Naive thymus-derived CD4-positive, alpha-beta T cell (primary cell): ENCODE data around the gene TMEM63C. TPM values are rescaled to one million over a fixed set of nuclear protein-coding genes. Genes with fewer than 3 reads are reported as not detected.

ENCODE experiments used
- ATAC-seq: fragments of 150-1000 bp; cut with Tn5 transposase; 2 replicates; pipeline ENCODE4 v1.10.0; 2021; ENCODE audit warnings: mild to moderate bottlenecking, moderate library complexity
- CTCF ChIA-PET: fragments of 350-600 bp; sonication (Branson Sonifier 250); formaldehyde crosslinking; loops from one replicate; lab custom pipeline; 2021; ENCODE audit warnings: antibody characterized with exemption; lab: Charles Lee
- POLR2A ChIA-PET: fragments of 350-600 bp; sonication (Branson Sonifier 250); formaldehyde crosslinking; loops from one replicate; lab custom pipeline; 2021; ENCODE audit warnings: antibody characterized with exemption, inconsistent platforms; lab: Charles Lee
- DNase-seq, 9 donors: peaks; one replicate each; pipeline versions ENCODE4 v3.0.0 to v3.0.0-alpha.2; 2020 to 2022; ENCODE audit warnings: mixed read lengths in 1 of 9
- H3K27ac ChIP-seq: one replicate; pipeline ENCODE4 v1.7.0; 2013; ENCODE audit warnings: mild to moderate bottlenecking, low read depth, low read length, moderate library complexity
- H3K27me3 ChIP-seq, 2 donors: one replicate each; pipeline ENCODE4 v1.7.0; 2013; ENCODE audit warnings: low read length in 2 of 2, mild to moderate bottlenecking in 2 of 2, moderate library complexity in 2 of 2; ENCODE audit not compliant: control insufficient read depth in 2 of 2, insufficient read depth in 2 of 2
- H3K36me3 ChIP-seq, 3 experiments: 1 replicate in 2 of 3; 2 replicates in 1 of 3; pipeline ENCODE4 v1.7.0; 2013; ENCODE audit warnings: low read length in 3 of 3, mild to moderate bottlenecking in 3 of 3, moderate library complexity in 1 of 3; ENCODE audit not compliant: insufficient read depth in 3 of 3, control insufficient read depth in 2 of 3
- H3K4me1 ChIP-seq, 2 donors: one replicate each; pipeline ENCODE4 v1.7.0; 2013; ENCODE audit warnings: low read length in 2 of 2, mild to moderate bottlenecking in 2 of 2, moderate library complexity in 1 of 2; ENCODE audit not compliant: control insufficient read depth in 2 of 2, insufficient read depth in 2 of 2
- H3K4me3 ChIP-seq: 2 replicates; pipeline ENCODE4 v1.7.0; 2013; ENCODE audit warnings: mild to moderate bottlenecking, low read length
- H3K9me3 ChIP-seq, 3 experiments: 1 replicate in 2 of 3; 2 replicates in 1 of 3; pipeline ENCODE4 v1.7.0; 2013; ENCODE audit warnings: low read length in 3 of 3; ENCODE audit not compliant: control insufficient read depth in 2 of 3
- H3K27ac Mint-ChIP-seq, 9 donors: one replicate each; pipeline ENCODE4 v1.8.0; 2020 to 2022; ENCODE audit warnings: mixed read lengths in 9 of 9, mild to moderate bottlenecking in 8 of 9, moderate library complexity in 5 of 9, inconsistent platforms in 2 of 9
- H3K27me3 Mint-ChIP-seq, 5 donors: one replicate each; pipeline ENCODE4 v1.8.0; 2021 to 2022; ENCODE audit warnings: mixed read lengths in 5 of 5, mild to moderate bottlenecking in 1 of 5
- H3K36me3 Mint-ChIP-seq, 5 donors: one replicate each; pipeline ENCODE4 v1.8.0; 2020 to 2022; ENCODE audit warnings: mixed read lengths in 5 of 5, mild to moderate bottlenecking in 3 of 5, inconsistent platforms in 1 of 5
- H3K4me1 Mint-ChIP-seq, 7 donors: one replicate each; pipeline ENCODE4 v1.8.0; 2020 to 2022; ENCODE audit warnings: mixed read lengths in 7 of 7, mild to moderate bottlenecking in 3 of 7, inconsistent platforms in 1 of 7
- H3K4me3 Mint-ChIP-seq, 10 donors: one replicate each; pipeline ENCODE4 v1.8.0; 2020 to 2022; ENCODE audit warnings: mild to moderate bottlenecking in 10 of 10, mixed read lengths in 10 of 10, moderate library complexity in 6 of 10, inconsistent platforms in 2 of 10
- H3K9me3 Mint-ChIP-seq, 11 donors: one replicate each; pipeline ENCODE4 v1.8.0; 2020 to 2022; ENCODE audit warnings: mixed read lengths in 11 of 11, mild to moderate bottlenecking in 4 of 11, inconsistent platforms in 1 of 11, moderate library complexity in 1 of 11
- intact Hi-C, 2 donors: fragments of 100-400 bp; cut with micrococcal nuclease; formaldehyde crosslinking; loops; one replicate each; pipeline ENCODE4 v1.15.1; 2023
- polyA plus RNA-seq, 2 donors: library from polyadenylated mRNA; unstranded; fragments of 300-500 nt; fragmentation: Illumina TruSeq; gene quantifications; one replicate each; pipeline ENCODE4 v1.2.3, GENCODE V29; 2021
- total RNA-seq, 6 experiments: library from RNA in 5 of 6; stranded (reverse) in 5 of 6; gene quantifications; 1 replicate in 5 of 6; 2 replicates in 1 of 6; pipeline ENCODE4 v1.2.3 and lab custom pipeline; 2021 to 2026

TMEM63C gene
- total and polyA plus RNA-seq, 7 experiments from 2014 or later = 0.46 to 4.9 (median 0.80) TPM; not detected in 2

DNA sequence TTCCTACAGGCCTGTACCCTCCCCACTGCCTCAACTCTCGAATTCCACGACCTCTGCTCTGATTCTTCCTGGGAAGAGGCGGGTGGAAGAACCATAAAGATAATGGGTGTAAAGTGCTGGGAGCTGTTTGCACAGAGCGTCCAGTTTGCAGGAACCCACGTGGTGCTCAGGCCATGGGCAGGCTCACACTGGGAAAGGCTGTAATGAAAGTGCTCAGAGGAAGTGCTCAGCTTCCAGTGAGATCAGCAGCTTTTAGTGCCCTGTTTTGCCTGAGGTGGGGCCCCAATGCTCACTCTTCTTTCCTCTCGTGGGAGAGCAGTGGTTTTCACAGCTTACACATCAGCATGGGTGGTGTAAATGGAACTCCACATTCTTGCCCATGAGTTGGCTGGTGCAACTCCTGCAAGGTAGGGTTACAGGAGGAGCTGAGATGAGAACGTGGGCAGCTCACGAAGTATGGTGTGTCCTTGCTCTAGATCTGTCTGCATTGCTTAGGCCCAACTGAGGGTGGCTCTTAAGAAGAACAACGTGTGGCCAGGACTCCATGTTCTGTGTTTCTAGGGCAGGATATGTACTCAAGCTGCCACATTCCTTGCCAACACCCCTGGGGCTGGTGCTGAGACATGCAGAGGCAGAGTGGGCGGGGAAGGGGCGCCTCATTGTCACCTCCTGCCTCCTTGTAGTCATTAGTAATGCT lies 2.9 kb downstream of the TMEM63C start:
- Mint-ChIP-seq H3K4me1 (peaks cover 0 to 24% (median 9%) of the 10 kb centered on the region in 7 donors), H3K9me3 (peaks cover 0 to 1% (median 0%) of the 10 kb centered on the region in 11 donors), H3K4me3 (peak overlapping the region in 1 of 10 donors; percentile 64), H3K27me3 (peaks cover 28 to 50% (median 42%) of the 10 kb centered on the region in 5 donors), H3K27ac (no peak overlapping the region), H3K36me3 (peaks cover 0 to 5% (median 0%) of the 10 kb centered on the region in 5 donors)
- no peaks in the 10 kb centered on the region for H3K9me3 ChIP-seq
- intact Hi-C loops = no loop called here
- peaks cover 0 to 3% of the 10 kb centered on the region in 2 donors for H3K27me3 ChIP-seq
- CTCF ChIA-PET = no interaction called here
- H3K4me1 ChIP-seq = peaks cover 8 to 9% of the 10 kb centered on the region in 2 donors
- no peak overlapping the region for H3K4me3 ChIP-seq
- no peak overlapping the region for H3K27ac ChIP-seq
- H3K36me3 ChIP-seq = no peaks in the 10 kb centered on the region
- POLR2A ChIA-PET = interaction anchor here (0.6 kb wide), 1 partner anchor 130 kb away, joined by 3 read pairs; no protein-coding TSS in a partner anchor
- DNase-seq = no peak
- ATAC-seq = no peak

DNA sequence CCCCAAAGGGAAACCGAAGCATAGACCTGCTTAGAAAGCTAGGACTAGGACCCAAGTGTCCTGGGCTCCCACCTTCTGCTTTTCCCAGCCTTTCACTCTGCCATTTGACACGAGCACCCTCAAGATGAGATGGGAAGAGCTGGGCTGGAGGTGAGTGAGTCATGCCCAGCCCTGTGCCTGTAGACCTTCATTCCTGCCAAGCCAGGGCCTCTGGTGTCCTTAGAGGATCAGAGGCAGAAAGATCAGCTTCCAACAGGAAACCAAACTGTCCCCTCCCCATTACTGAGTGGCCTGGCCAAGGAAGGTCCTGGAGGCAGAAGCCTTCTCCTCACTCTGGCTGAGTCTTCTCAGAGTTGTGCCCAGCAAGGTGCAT lies 3.5 kb downstream of the TMEM63C start:
- H3K27me3 ChIP-seq = peaks cover 0 to 3% of the 10 kb centered on the region in 2 donors
- H3K36me3 Mint-ChIP-seq = peaks cover 0 to 5% (median 0%) of the 10 kb centered on the region in 5 donors
- no peaks in the 10 kb centered on the region for H3K9me3 ChIP-seq
- DNase-seq (no peak), ATAC-seq (no peak)
- H3K27me3 Mint-ChIP-seq = peaks cover 29 to 56% (median 46%) of the 10 kb centered on the region in 5 donors
- H3K27ac Mint-ChIP-seq = no peak overlapping the region
- intact Hi-C loops = no loop called here
- H3K36me3 ChIP-seq = no peaks in the 10 kb centered on the region
- H3K4me3 Mint-ChIP-seq = no peak overlapping the region
- ChIA-PET POLR2A (interaction anchor here (0.6 kb wide), 1 partner anchor 129 kb away, joined by 3 read pairs; no protein-coding TSS in a partner anchor), CTCF (no interaction called here)
- H3K4me3 ChIP-seq = no peak overlapping the region
- peaks cover 0 to 1% (median 0%) of the 10 kb centered on the region in 11 donors for H3K9me3 Mint-ChIP-seq
- no peak overlapping the region for H3K27ac ChIP-seq
- H3K4me1 Mint-ChIP-seq = peaks cover 0 to 24% (median 9%) of the 10 kb centered on the region in 7 donors
- H3K4me1 ChIP-seq = peaks cover 8 to 9% of the 10 kb centered on the region in 2 donors

DNA sequence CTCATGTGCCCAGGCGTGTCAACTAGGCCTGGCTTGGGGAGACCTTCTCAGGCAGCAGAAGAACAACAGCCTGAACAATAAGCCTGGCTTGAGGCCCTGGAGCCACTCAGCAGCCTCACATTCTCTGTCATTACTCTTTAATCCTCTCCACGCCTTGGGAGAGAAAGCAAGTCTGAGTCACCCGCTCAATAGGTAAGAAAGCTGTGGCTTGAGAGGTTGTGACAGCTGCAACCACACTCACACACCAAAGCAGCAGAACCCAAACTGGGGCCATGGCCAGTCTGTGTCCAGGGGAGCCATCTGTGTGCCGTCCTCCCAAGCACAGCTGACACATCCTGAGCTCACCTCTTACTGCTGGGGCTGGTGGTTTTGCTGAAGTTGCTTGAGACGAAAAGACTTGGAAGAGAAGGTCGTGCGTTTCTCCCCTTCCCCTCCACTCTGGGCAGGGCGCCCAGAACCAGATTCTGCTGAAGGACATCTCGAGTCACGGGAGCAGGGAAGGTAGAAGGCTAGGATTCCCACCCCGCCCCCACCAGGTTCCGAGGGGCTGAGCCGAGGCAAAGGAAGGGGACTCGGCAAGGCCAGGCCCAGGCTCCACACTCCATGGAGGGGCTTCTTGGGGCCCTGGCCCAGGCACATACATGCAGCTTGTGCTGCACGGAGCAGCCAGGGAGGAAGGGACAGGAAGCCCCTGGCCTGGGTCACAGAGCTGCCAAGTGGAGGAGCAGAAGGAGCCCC lies 5.5 kb downstream of the TMEM63C start:
- intact Hi-C loops = no loop called here
- peaks cover 8 to 9% of the 10 kb centered on the region in 2 donors for H3K4me1 ChIP-seq
- Mint-ChIP-seq H3K4me1 (peaks cover 0 to 15% (median 8%) of the 10 kb centered on the region in 7 donors), H3K36me3 (peaks cover 0 to 5% (median 0%) of the 10 kb centered on the region in 5 donors), H3K27me3 (peaks cover 29 to 54% (median 38%) of the 10 kb centered on the region in 5 donors), H3K27ac (no peak overlapping the region), H3K9me3 (peaks cover 0 to 1% (median 0%) of the 10 kb centered on the region in 11 donors), H3K4me3 (no peak overlapping the region)
- H3K9me3 ChIP-seq = no peaks in the 10 kb centered on the region
- no peak for ATAC-seq
- H3K27me3 ChIP-seq = peaks cover 0 to under 1% of the 10 kb centered on the region in 2 donors
- H3K27ac ChIP-seq = no peak overlapping the region
- no peak for DNase-seq
- H3K36me3 ChIP-seq = no peaks in the 10 kb centered on the region
- POLR2A ChIA-PET = no interaction called here
- CTCF ChIA-PET = no interaction called here
- H3K4me3 ChIP-seq = no peak overlapping the region

DNA sequence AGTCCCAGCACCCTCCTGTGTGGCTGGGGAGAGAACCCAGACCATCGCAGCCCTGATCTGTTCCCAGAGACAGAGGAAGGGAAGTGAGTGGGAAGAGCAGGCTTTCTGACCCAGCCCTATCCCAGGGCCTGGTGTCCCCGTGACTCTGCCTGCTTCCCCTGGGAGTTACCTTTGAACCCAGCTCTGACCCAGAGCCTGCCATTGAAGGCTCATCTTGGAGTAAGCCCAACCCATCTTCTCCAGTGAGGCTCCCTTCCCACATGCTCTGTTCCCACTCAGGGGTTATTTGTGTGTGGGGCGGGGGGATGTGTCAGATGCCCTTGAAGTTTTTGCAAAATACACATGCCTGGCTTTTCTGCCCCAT lies 6.0 kb downstream of the TMEM63C start:
- H3K27ac ChIP-seq = no peak overlapping the region
- peaks cover 0 to 5% (median 0%) of the 10 kb centered on the region in 5 donors for H3K36me3 Mint-ChIP-seq
- no peak overlapping the region for H3K4me3 ChIP-seq
- H3K27me3 Mint-ChIP-seq = peaks cover 26 to 51% (median 37%) of the 10 kb centered on the region in 5 donors
- peaks cover 0 to 10% (median 7%) of the 10 kb centered on the region in 7 donors for H3K4me1 Mint-ChIP-seq
- no peaks in the 10 kb centered on the region for H3K9me3 ChIP-seq
- H3K9me3 Mint-ChIP-seq = peaks cover 0 to 2% (median 0%) of the 10 kb centered on the region in 11 donors
- intact Hi-C loops = no loop called here
- H3K27me3 ChIP-seq = no peaks in the 10 kb centered on the region
- H3K4me1 ChIP-seq = peaks cover 4% of the 10 kb centered on the region in 2 donors
- no peaks in the 10 kb centered on the region for H3K36me3 ChIP-seq
- ChIA-PET CTCF (no interaction called here), POLR2A (no interaction called here)
- ATAC-seq (no peak), DNase-seq (no peak)
- no peak overlapping the region for H3K4me3 Mint-ChIP-seq
- no peak overlapping the region for H3K27ac Mint-ChIP-seq

DNA sequence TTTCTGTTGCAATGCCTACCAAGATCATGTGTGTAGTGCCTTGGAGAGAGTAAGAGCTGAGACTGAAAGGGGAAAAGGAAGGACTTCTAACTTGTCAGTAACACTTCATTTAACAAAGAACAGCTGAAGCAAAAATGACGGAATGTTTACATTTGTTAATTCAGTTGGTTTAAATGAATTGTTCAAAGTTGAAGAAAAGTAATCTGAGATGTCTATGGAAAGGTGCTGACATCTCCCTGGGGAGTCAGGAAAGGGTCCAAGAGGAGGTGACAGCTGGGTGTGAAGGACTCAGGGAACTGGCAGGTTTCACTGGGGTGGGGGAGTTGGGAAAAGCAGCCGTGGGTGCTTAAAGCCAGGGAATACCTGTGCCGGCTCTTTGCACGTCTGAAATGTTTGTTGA lies 7.9 kb downstream of the TMEM63C start:
- no peak for ATAC-seq
- Mint-ChIP-seq H3K36me3 (peaks cover 0 to 5% (median 0%) of the 10 kb centered on the region in 5 donors), H3K4me3 (no peak overlapping the region), H3K9me3 (peaks cover 0 to 4% (median 0%) of the 10 kb centered on the region in 11 donors), H3K27me3 (peaks cover 23 to 39% (median 28%) of the 10 kb centered on the region in 5 donors), H3K4me1 (peaks cover 0 to 4% (median 0%) of the 10 kb centered on the region in 7 donors), H3K27ac (no peak overlapping the region)
- H3K36me3 ChIP-seq = no peaks in the 10 kb centered on the region
- POLR2A ChIA-PET = no interaction called here
- H3K27me3 ChIP-seq = no peaks in the 10 kb centered on the region
- H3K4me3 ChIP-seq = no peak overlapping the region
- DNase-seq = no peak
- H3K4me1 ChIP-seq = no peaks in the 10 kb centered on the region
- H3K9me3 ChIP-seq = no peaks in the 10 kb centered on the region
- H3K27ac ChIP-seq = no peak overlapping the region
- CTCF ChIA-PET = interaction anchor here (0.6 kb wide), 1 partner anchor 93 kb away, joined by 3 read pairs; no protein-coding TSS in a partner anchor
- intact Hi-C loops = no loop called here

DNA sequence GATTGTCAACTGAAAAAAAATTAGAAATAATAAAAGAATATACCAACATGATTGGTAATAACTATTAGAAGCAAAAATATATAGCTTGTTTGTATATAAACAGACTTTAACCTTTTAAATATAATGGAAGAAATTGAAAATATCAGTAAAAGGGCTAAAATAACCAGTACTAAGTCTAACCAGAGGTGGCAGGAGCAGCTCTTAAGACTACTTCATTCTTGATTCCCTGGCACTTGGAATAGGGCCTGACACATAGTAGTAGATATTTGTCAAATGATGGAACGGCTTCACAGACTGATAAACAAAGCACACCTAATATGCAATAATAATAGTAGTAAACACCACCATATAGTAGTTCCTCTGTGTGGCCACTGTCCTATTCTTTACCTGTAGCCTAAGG lies 9.4 kb downstream of the TMEM63C start:
- Histone ChIP-seq H3K27ac (no peak overlapping the region), H3K9me3 (no peaks in the 10 kb centered on the region), H3K36me3 (no peaks in the 10 kb centered on the region), H3K27me3 (no peaks in the 10 kb centered on the region), H3K4me1 (no peaks in the 10 kb centered on the region), H3K4me3 (no peak overlapping the region)
- ChIA-PET POLR2A (interaction anchor here (0.8 kb wide), 1 partner anchor 706 kb away, joined by 4 read pairs; no protein-coding TSS in a partner anchor), CTCF (no interaction called here)
- Mint-ChIP-seq H3K36me3 (peaks cover 0 to 5% (median 0%) of the 10 kb centered on the region in 5 donors), H3K4me3 (no peak overlapping the region), H3K9me3 (peaks cover 0 to 4% (median 0%) of the 10 kb centered on the region in 11 donors), H3K27ac (no peak overlapping the region), H3K4me1 (no peaks in the 10 kb centered on the region), H3K27me3 (peaks cover 17 to 32% (median 23%) of the 10 kb centered on the region in 5 donors)
- ATAC-seq (no peak), DNase-seq (no peak)
- intact Hi-C loops = no loop called here
